ENCODE results near the gene RNU6-1.

Gene RNU6-1

GRCh38 chr15:67855842-67856241, 16.0 kb upstream of the RNU6-1 start:
- no peak for DNase-seq

- DNase-seq = no peak
Measured at GRCh38 chr15:67854358-67854757, 14.5 kb upstream of the RNU6-1 start.

GRCh38 chr15:67853454-67853853, 13.6 kb upstream of the RNU6-1 start:
- DNase-seq = no peak

DNA sequence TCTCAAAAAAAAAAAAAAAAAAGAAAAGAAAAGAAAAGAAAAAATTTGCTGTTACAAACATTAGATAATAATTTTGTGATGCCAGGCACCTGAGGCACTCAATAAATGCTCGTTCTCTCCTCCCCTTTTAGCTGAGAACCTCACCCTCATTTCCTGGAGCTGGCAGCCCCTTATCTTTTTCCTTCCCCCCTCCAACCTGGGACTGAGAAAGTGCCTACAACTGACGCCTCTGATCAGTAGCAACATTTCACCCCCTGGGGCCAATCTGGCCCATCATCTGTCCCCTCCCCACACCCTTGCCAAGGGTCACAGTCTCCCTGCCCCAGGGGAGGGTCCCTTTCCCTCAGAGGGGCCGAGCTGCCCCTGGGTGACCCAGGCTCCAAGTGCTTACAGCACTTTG, 12.6 kb upstream of the RNU6-1 start:
- no peak for DNase-seq

DNA sequence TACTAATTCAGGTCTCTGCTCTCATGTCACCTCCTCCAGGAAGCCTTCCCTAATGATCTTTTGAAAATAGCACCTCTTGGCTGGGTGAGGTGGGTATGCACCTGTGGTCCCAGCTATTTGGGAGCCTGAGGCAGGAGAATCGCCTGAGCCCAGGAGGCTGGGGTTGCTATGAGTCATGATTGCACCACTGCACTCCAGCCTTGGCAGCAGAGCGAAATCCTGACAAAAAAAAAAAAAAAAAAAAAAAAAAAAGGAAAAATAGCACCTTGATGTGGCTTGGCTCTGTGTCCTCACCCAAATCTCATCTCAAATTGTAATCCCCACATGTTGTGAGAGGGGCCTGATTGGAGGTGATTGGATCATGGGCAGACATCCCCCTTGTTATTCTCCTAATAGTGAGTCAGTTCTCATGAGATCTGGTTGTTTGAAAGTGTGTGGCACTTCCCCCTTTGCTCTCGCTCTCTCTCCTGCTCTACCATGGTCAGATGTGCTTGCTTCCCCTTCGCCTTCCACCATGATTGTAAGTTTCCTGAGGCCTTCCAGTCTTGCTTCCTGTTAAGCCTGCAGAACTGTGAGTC, 11.2 kb upstream of the RNU6-1 start:
- no peak for DNase-seq

- no peak for DNase-seq
Measured at GRCh38 chr15:67850336-67850735, 10.5 kb upstream of the RNU6-1 start.

GRCh38 chr15:67849538-67849937, 9.7 kb upstream of the RNU6-1 start:
- DNase-seq = no peak

DNA sequence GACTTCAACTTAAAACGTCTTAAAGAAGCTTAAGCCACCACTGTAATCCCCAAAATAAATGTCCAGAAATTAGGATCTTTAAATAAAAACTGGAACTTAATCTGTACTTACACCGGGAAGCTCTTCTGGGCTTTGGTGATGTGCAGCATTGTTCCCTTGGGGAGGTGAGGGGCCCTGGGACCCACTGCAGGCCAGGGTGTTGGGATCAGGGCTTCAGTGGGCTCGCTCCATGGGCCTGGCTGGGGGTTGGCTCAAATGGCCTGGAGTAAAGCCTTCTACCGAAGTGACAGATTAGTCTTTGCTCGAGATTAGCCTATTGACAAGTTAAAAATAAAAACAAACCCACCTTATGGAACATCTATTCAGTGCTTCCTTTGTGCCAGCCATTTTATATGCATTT, 6.1 kb upstream of the RNU6-1 start:
- no peak for DNase-seq

- no peak for DNase-seq
Measured at GRCh38 chr15:67843571-67844387, 3.9 kb upstream of the RNU6-1 start.

DNA sequence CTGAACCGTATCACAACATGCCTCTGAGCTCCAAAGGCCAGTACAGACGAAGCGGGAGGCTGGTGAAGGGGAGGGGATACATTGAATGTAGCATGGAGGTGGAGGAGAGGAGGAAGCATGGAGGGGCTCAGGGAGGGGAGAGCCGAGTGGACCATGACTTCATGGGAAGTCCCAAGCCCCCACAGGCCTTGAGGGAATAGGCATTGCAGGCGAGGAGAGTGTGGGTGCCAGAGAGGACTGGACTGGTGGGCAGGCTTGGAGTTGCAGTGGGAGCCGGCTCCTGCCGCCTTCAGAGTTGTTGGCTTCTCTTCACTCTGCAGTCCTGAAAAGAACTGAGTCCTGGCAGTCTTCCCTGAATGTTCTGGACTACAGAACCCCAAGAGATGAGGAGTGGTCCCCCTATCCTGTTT, 3.3 kb upstream of the RNU6-1 start:
- DNase-seq = no peak

DNA sequence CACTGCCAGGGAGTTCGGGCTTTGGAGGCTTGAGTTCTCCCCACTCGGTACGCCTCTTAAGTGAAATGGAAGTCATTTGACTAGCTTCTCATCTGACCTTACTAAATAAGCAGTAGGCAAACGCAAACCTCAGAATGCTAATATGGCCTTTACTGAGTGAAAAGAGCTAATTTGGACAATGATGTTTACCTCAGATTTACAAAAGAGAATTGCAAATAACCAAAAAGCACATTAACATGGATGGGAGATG, 1.6 kb upstream of the RNU6-1 start:
- DNase-seq = no peak

- peak; percentile 38 for DNase-seq
Measured at GRCh38 chr15:67840749-67841512, 1.1 kb upstream of the RNU6-1 start.

DNA sequence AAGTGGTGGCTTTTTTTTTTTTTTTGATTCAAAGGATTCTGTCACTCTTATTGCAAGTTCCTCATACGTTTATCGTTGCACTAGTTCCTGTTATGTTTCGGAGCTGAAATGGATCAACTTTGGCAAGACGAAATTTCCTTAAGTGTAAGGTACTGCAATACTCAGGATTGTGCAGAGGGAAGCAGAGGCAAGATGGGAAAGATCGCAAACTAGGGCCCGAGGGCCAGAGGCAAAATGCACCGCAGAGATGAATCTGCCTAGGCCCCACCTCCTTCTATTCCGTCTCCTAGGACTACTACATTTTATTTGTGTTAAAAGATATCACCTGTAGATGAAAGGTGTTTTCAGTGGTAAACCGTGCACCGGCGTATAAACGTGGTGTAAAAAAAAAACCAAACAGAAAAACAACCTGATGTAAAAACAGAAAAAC, 331 bp downstream of the RNU6-1 start:
- DNase-seq = peak; percentile 56

- DNase-seq = peak; percentile 57
Measured at GRCh38 chr15:67838789-67839332, 984 bp downstream of the RNU6-1 start.

- DNase-seq = no peak
Measured at GRCh38 chr15:67836955-67837354, 2.9 kb downstream of the RNU6-1 start.

- peak; percentile 10 for DNase-seq
Measured at GRCh38 chr15:67836477-67836876, 3.4 kb downstream of the RNU6-1 start.

- no peak for DNase-seq
Measured at GRCh38 chr15:67836134-67836455, 3.8 kb downstream of the RNU6-1 start.

- no peak for DNase-seq
Measured at GRCh38 chr15:67835297-67836133, 4.3 kb downstream of the RNU6-1 start.

GRCh38 chr15:67834581-67835296, 5.1 kb downstream of the RNU6-1 start:
- DNase-seq = no peak

DNA sequence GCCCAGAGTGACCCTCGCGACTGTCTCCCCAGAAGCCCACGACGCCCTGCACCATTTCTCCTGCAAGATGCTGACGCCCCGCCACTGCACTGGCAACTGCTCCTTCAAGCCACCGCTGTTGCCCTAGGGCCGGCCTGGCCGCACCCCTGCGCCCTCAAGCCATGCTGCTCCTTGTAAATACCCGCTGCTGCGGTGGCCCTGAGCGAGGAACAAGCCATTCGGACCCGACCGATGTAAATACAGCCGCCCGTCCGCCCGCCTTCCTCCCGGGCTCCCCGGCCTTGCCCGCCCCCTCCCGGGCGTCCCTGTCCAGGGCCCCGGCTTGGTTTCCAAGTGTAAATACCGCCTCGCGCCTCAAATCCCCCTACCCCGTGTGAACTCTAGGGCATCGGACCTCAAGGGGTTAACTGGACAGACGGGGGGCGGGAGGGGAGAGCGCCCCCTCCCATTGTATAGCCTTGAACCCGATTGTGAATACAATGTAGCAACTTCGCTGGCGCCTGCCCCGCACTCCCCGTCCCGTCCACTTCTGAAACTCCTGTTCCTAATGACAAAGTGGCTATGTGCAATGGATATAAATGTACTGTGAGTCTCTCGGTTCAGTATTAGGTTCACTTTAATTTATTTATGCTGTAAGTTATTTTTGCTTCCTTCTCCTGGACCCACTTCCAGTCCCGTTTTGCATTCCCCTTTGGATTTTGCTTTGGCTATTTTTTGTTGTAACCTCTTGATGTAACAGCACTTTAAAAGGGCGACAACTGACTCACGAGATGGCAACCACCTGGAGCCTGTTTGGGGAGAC, 5.9 kb downstream of the RNU6-1 start:
- no peak for DNase-seq

GRCh38 chr15:67832897-67833709, 6.7 kb downstream of the RNU6-1 start:
- DNase-seq = no peak
